ENCODE data around the gene MGST1.

Gene MGST1, protein sequence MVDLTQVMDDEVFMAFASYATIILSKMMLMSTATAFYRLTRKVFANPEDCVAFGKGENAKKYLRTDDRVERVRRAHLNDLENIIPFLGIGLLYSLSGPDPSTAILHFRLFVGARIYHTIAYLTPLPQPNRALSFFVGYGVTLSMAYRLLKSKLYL

DNA sequence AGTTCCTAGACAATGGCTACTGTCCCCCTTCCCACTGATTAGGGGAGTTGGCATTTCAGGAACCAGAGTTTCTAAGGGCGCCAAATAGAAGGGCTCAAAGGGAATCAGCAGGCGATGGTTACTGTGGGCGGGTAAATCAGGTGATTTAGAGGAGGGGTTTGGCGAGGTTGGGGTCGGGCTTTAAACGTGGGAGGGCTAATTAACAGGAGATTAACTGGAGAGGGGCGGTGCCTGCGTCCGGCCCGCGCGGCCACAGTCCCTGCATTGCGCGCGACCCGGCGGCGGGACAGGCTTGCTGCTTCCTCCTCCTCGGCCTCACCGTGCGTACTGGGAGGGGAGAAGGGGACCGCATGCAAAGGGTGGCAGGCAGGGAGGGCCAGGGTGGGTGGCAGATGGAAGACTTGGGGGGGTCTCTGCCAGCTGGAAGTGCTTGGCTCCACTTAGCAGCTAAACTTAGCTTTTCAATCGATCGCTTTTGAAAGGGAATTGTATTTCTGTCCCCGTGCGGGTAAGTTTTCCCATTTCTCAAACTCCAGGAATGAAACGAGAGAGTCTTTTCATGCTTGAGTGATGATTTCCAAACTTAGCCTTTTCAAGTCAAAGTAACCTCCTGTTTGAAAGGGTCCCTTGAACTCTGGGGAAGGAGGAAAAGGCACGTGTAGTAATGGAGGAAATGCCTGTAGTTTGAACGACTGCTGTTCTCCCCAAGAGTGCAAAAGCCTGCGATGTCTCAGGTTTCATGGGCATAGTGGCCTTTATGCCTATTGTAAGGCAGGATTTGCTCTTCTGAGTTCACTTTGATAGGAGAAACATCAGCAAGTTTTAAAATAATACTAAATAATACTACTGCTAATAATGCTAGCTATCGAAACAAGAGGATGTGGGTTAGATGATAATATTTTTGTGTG lies at the start of gene MGST1:
Gene MGST1, plus strand, starts transcription at position 255 of the 908 bp plus-strand sequence. CDS start 6,608 bp downstream, outside the sequence.
- H3K4me2 ChIP-seq (ENCODE audit: low read depth, low read length, poor library complexity, severe bottlenecking): no peak within 1 kb of the TSS
- H3K9me2 ChIP-seq (replicated peaks; ENCODE audit: low read depth, low read length): no peaks in the 10 kb centered on the region
- H3K9ac ChIP-seq (ENCODE audit: low read depth, low read length, poor library complexity, severe bottlenecking): no peak within 1 kb of the TSS
- TF ChIP-seq, protein P1, sequence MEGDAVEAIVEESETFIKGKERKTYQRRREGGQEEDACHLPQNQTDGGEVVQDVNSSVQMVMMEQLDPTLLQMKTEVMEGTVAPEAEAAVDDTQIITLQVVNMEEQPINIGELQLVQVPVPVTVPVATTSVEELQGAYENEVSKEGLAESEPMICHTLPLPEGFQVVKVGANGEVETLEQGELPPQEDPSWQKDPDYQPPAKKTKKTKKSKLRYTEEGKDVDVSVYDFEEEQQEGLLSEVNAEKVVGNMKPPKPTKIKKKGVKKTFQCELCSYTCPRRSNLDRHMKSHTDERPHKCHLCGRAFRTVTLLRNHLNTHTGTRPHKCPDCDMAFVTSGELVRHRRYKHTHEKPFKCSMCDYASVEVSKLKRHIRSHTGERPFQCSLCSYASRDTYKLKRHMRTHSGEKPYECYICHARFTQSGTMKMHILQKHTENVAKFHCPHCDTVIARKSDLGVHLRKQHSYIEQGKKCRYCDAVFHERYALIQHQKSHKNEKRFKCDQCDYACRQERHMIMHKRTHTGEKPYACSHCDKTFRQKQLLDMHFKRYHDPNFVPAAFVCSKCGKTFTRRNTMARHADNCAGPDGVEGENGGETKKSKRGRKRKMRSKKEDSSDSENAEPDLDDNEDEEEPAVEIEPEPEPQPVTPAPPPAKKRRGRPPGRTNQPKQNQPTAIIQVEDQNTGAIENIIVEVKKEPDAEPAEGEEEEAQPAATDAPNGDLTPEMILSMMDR (conservative IDR thresholded peaks at IDR 0.05; ENCODE audit: low read length): no peak
- TF ChIP-seq EZH2phosphoT487 (IDR thresholded peaks at IDR 0.05; ENCODE audit: borderline replicate concordance): no peak
- no peaks in the 10 kb centered on the region for H3K79me2 ChIP-seq (ENCODE audit: insufficient read depth, low read length)
- H3K4me1 ChIP-seq (ENCODE audit: insufficient read depth, low read length, poor library complexity, severe bottlenecking): no peaks in the 10 kb centered on the region
- H3K27me3 ChIP-seq (ENCODE audit: insufficient read depth, low read length, poor library complexity, severe bottlenecking): no peaks in the 10 kb centered on the region
- H3K36me3 ChIP-seq (ENCODE audit: insufficient read depth, low read length): no peaks in the 10 kb centered on the region
- H3K9me3 ChIP-seq (ENCODE audit: insufficient read depth, low read depth, low read length): no peaks in the 10 kb centered on the region
- H3K4me3 ChIP-seq (ENCODE audit: low read length, poor library complexity, severe bottlenecking): no peak within 1 kb of the TSS
- H4K20me1 ChIP-seq (ENCODE audit: insufficient read depth, low read length, poor library complexity, severe bottlenecking): no peaks in the 10 kb centered on the region
- no peaks in the 10 kb centered on the region for H3F3A ChIP-seq (ENCODE audit: low read depth)
- no peak within 1 kb of the TSS for H2AFZ ChIP-seq (ENCODE audit: low read length)

DNA sequence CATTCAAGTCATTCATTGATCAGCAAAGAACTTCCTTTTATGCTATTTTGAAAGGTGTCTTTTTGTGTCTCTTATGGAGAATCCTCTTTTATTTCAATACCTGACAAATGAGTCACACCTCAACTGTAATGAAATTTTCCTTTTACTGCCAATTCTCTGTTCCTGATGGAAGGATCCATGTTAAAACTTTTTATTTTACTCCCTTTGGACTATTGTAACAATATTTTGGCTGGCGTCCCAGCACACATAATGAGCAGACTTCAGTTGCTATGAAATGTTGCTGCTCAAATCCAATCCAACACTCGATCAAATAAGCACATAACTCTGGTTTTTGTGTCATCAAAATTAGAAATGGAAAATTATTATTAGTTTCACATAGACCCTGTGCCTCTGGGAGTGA lies 48.0 kb upstream of the MGST1 start:
- TF ChIP-seq, protein P1 (conservative IDR thresholded peaks at IDR 0.05; ENCODE audit: low read length): no peak
- no peak for TF ChIP-seq EZH2phosphoT487 (IDR thresholded peaks at IDR 0.05; ENCODE audit: borderline replicate concordance)
- no peak overlapping the region for H2AFZ ChIP-seq (ENCODE audit: low read length)
- no peaks in the 10 kb centered on the region for H3F3A ChIP-seq (ENCODE audit: low read depth)
- H3K4me2 ChIP-seq (ENCODE audit: low read depth, low read length, poor library complexity, severe bottlenecking): no peak overlapping the region
- H3K9ac ChIP-seq (ENCODE audit: low read depth, low read length, poor library complexity, severe bottlenecking): no peak overlapping the region
- no peaks in the 10 kb centered on the region for H3K36me3 ChIP-seq (ENCODE audit: insufficient read depth, low read length)
- no peaks in the 10 kb centered on the region for H3K4me1 ChIP-seq (ENCODE audit: insufficient read depth, low read length, poor library complexity, severe bottlenecking)
- H3K9me2 ChIP-seq (replicated peaks; ENCODE audit: low read depth, low read length): no peaks in the 10 kb centered on the region; the same call in 1 of the 2 replicates
- H3K79me2 ChIP-seq (ENCODE audit: insufficient read depth, low read length): no peaks in the 10 kb centered on the region
- H3K27me3 ChIP-seq (ENCODE audit: insufficient read depth, low read length, poor library complexity, severe bottlenecking): no peaks in the 10 kb centered on the region
- H3K4me3 ChIP-seq (ENCODE audit: low read length, poor library complexity, severe bottlenecking): no peak overlapping the region
- H4K20me1 ChIP-seq (ENCODE audit: insufficient read depth, low read length, poor library complexity, severe bottlenecking): no peaks in the 10 kb centered on the region
- H3K9me3 ChIP-seq (ENCODE audit: insufficient read depth, low read depth, low read length): no peaks in the 10 kb centered on the region

DNA sequence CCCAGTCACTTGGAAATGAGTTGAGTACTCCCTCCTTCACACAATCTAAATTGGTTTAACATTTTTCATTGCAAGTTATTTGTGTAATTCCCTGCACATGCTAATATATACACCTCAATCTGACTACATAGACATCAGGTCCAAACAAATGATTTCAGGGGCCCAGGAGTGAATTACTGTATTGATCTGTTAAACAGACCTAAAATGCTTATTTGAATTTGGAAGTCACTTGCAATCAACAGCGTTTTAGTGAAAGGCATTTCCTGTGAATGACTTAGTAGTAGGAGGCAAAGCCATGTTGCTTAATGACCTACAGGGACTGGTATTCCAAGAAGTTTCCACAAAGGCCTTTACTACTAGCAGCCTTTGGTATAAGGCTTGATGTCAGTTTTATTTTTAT lies 47.3 kb upstream of the MGST1 start:
- no peak overlapping the region for H3K4me3 ChIP-seq (ENCODE audit: low read length, poor library complexity, severe bottlenecking)
- no peak overlapping the region for H3K9ac ChIP-seq (ENCODE audit: low read depth, low read length, poor library complexity, severe bottlenecking)
- no peak overlapping the region for H3K4me2 ChIP-seq (ENCODE audit: low read depth, low read length, poor library complexity, severe bottlenecking)
- no peaks in the 10 kb centered on the region for H3K9me3 ChIP-seq (ENCODE audit: insufficient read depth, low read depth, low read length)
- no peaks in the 10 kb centered on the region for H3F3A ChIP-seq (ENCODE audit: low read depth)
- no peaks in the 10 kb centered on the region; the same call in 1 of the 2 replicates for H3K9me2 ChIP-seq (replicated peaks; ENCODE audit: low read depth, low read length)
- TF ChIP-seq EZH2phosphoT487 (IDR thresholded peaks at IDR 0.05; ENCODE audit: borderline replicate concordance): no peak
- TF ChIP-seq, protein P1 (conservative IDR thresholded peaks at IDR 0.05; ENCODE audit: low read length): no peak
- H3K79me2 ChIP-seq (ENCODE audit: insufficient read depth, low read length): no peaks in the 10 kb centered on the region
- H3K4me1 ChIP-seq (ENCODE audit: insufficient read depth, low read length, poor library complexity, severe bottlenecking): no peaks in the 10 kb centered on the region
- H4K20me1 ChIP-seq (ENCODE audit: insufficient read depth, low read length, poor library complexity, severe bottlenecking): no peaks in the 10 kb centered on the region
- H3K36me3 ChIP-seq (ENCODE audit: insufficient read depth, low read length): no peaks in the 10 kb centered on the region
- no peak overlapping the region for H2AFZ ChIP-seq (ENCODE audit: low read length)
- no peaks in the 10 kb centered on the region for H3K27me3 ChIP-seq (ENCODE audit: insufficient read depth, low read length, poor library complexity, severe bottlenecking)
